CD4-positive, alpha-beta memory T cell (primary cell): Measurements from ENCODE around the gene LMTK2. TPM values are rescaled to one million over a fixed set of nuclear protein-coding genes. Genes with fewer than 3 reads are reported as not detected.

ENCODE experiments used
- CTCF ChIA-PET: fragments of 350-600 bp; sonication (Branson Sonifier 250); formaldehyde crosslinking; loops from one replicate; lab custom pipeline; 2021; ENCODE audit warnings: inconsistent platforms; ENCODE audit not compliant: partially characterized antibody; lab: Charles Lee
- POLR2A ChIA-PET: fragments of 350-600 bp; sonication (Branson Sonifier 250); formaldehyde crosslinking; loops from one replicate; lab custom pipeline; 2021; ENCODE audit not compliant: partially characterized antibody; lab: Charles Lee
- DNase-seq, 5 donors: peaks; one replicate each; pipeline versions ENCODE4 v3.0.0 to v3.0.0-alpha.2; 2020 to 2022; ENCODE audit warnings: mixed read lengths in 1 of 5
- H3K27ac ChIP-seq: one replicate; pipeline ENCODE4 v1.7.0; 2013; ENCODE audit warnings: low read depth, low read length
- H3K27me3 ChIP-seq: 2 replicates; pipeline ENCODE4 v1.7.0; 2013; ENCODE audit warnings: mild to moderate bottlenecking, low read length, moderate library complexity; ENCODE audit not compliant: insufficient read depth
- H3K36me3 ChIP-seq: 2 replicates; pipeline ENCODE4 v1.7.0; 2013; ENCODE audit warnings: mild to moderate bottlenecking, low read length, moderate library complexity; ENCODE audit not compliant: insufficient read depth
- H3K4me1 ChIP-seq: 2 replicates; pipeline ENCODE4 v1.7.0; 2013; ENCODE audit warnings: mild to moderate bottlenecking, low read length, moderate library complexity; ENCODE audit not compliant: insufficient read depth
- H3K4me3 ChIP-seq, 2 donors: one replicate each; pipeline ENCODE4 v1.7.0; 2013; ENCODE audit warnings: low read length in 2 of 2, mild to moderate bottlenecking in 1 of 2
- H3K9me3 ChIP-seq, 2 donors: one replicate each; pipeline ENCODE4 v1.7.0; 2013; ENCODE audit warnings: low read length in 2 of 2, control low read depth in 1 of 2; ENCODE audit not compliant: control insufficient read depth in 1 of 2
- H3K27ac Mint-ChIP-seq, 7 donors: one replicate each; pipeline ENCODE4 v1.8.0; 2020 to 2021; ENCODE audit warnings: mixed read lengths in 7 of 7, mild to moderate bottlenecking in 6 of 7, inconsistent platforms in 3 of 7, moderate library complexity in 3 of 7
- H3K27me3 Mint-ChIP-seq, 2 donors: one replicate each; pipeline ENCODE4 v1.8.0; 2020 to 2021; ENCODE audit warnings: mixed read lengths in 2 of 2
- H3K36me3 Mint-ChIP-seq, 2 donors: one replicate each; pipeline ENCODE4 v1.8.0; 2020 to 2021; ENCODE audit warnings: mixed read lengths in 2 of 2, inconsistent platforms in 1 of 2, mild to moderate bottlenecking in 1 of 2
- H3K4me1 Mint-ChIP-seq, 4 donors: one replicate each; pipeline ENCODE4 v1.8.0; 2020 to 2021; ENCODE audit warnings: mixed read lengths in 4 of 4, mild to moderate bottlenecking in 1 of 4
- H3K4me3 Mint-ChIP-seq, 8 donors: one replicate each; pipeline ENCODE4 v1.8.0; 2020 to 2021; ENCODE audit warnings: mixed read lengths in 8 of 8, mild to moderate bottlenecking in 7 of 8, moderate library complexity in 6 of 8, inconsistent platforms in 3 of 8
- H3K9me3 Mint-ChIP-seq, 8 donors: one replicate each; pipeline ENCODE4 v1.8.0; 2020 to 2021; ENCODE audit warnings: mixed read lengths in 8 of 8, mild to moderate bottlenecking in 5 of 8, inconsistent platforms in 3 of 8, moderate library complexity in 1 of 8
- intact Hi-C: fragments of 100-400 bp; cut with micrococcal nuclease; formaldehyde crosslinking; loops from one replicate; pipeline ENCODE4 v1.15.1; 2023
- polyA plus RNA-seq, 2 donors: library from polyadenylated mRNA; unstranded; fragments of 300-500 nt; fragmentation: Illumina TruSeq; gene quantifications; one replicate each; pipeline ENCODE4 v1.2.3, GENCODE V29; 2021
- total RNA-seq, 2 experiments: library from RNA; stranded (reverse); gene quantifications; one replicate each; pipeline ENCODE4 v1.2.3, GENCODE V29; 2021

LMTK2 gene
- 10 to 100 TPM; 23.1 to 26.6 TPM for total RNA-seq
- polyA plus RNA-seq, result 1 to 10 TPM in 1 of 2 donors, under 1 TPM in 1; 0.76 to 4.2 TPM

DNA sequence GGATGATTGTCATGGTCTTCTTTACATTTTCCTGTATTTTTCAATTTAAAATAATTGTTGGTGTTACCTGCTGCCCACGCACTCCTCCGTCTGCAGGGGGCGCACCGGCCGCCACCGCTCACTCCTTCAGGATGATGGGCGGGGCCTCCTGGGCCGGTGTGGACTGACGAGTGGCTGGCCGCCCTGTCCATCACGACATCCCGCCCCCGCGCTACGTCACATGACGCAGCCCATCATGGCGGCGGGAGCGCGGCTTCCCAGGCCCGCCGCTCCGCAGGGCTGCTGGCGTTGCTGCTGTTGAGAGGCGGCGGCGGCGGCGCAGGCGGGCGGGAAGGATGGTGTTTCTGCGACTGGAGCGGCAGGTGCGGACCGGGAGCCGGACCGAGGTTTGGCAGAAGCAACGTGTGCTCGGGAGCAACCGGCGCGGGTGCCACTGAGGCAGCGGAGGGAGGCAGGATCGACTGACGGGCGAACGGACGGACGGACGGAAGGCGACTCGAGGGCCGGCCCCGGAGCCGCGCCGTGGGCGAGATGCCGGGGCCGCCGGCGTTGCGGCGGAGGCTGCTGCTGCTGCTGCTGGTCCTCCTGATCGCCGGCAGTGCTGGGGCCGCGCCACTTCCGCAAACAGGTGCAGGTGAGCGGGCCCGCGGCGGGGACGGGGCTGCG is at the start of gene LMTK2:
Gene LMTK2 (plus strand): TSS at position 216 of the 666 bp plus-strand sequence. CDS start 316 bp downstream, at position 532.
- H3K4me1 Mint-ChIP-seq, result peaks cover 23 to 49% (median 40%) of the 10 kb centered on the region in 4 donors
- peaks cover 3 to 4% of the 10 kb centered on the region in 2 donors for H3K36me3 Mint-ChIP-seq
- peaks cover 1 to 9% of the 10 kb centered on the region in 2 donors for H3K27me3 Mint-ChIP-seq
- H3K27ac Mint-ChIP-seq, result peak within 1 kb of the TSS; percentile 89 to 95 (median 93)
- Histone ChIP-seq H3K27me3 (no peaks in the 10 kb centered on the region), H3K36me3 (no peaks in the 10 kb centered on the region), H3K9me3 (peaks cover 0 to 5% of the 10 kb centered on the region in 2 donors), H3K27ac (peak within 1 kb of the TSS; percentile 80), H3K4me3 (peak within 1 kb of the TSS; percentile 60 to 84), H3K4me1 (peaks cover 44% of the 10 kb centered on the region)
- peak within 1 kb of the TSS; percentile 86 to 99 (median 94) for H3K4me3 Mint-ChIP-seq
- DNase-seq, result peak; percentile 93 to 99 (median 96)
- H3K9me3 Mint-ChIP-seq, result peaks cover 0 to 7% (median 3%) of the 10 kb centered on the region in 8 donors
- ChIA-PET CTCF (interaction anchor here (0.7 to 3.9 kb wide), 20 partner anchors 10 to 136 kb away, joined by 3 to 102 read pairs (median 4); no protein-coding TSS in a partner anchor), POLR2A (no interaction called here)
- intact Hi-C loops, result loop anchor here (1.0 to 5.0 kb wide), 6 partner anchors 62 to 294 kb away; partner anchors contain the start of genes ASNS and BAIAP2L1

DNA sequence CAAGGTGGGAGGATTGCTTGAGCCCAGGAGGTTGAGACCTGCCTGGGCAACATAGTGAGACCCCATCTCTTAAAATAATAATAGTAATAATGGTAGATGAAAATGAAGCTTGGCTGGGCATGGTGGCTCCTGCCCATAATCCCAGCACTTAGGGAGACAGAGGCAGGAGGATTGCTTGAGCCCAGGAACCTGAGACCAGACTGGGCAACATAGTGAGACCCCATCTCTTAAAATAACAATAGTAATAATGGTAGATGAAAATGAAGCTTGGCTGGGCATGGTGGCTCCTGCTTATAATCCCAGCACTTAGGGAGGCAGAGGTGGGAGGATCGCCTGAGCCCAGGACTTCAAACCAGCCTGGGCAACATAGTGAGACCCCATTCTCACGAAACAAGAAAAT is 49.5 kb upstream of the LMTK2 start:
- intact Hi-C loops, result no loop called here
- ChIA-PET CTCF (interaction anchor here (1.8 kb wide), 1 partner anchor 112 kb away, joined by 4 read pairs; no protein-coding TSS in a partner anchor), POLR2A (no interaction called here)
- Mint-ChIP-seq H3K27me3 (peaks cover 9% of the 10 kb centered on the region in 2 donors), H3K4me1 (no peaks in the 10 kb centered on the region), H3K4me3 (no peak overlapping the region), H3K27ac (no peak overlapping the region), H3K9me3 (peaks cover 0 to 3% (median 0%) of the 10 kb centered on the region in 8 donors), H3K36me3 (no peaks in the 10 kb centered on the region)
- DNase-seq, result no peak
- no peak overlapping the region for H3K4me3 ChIP-seq
- no peaks in the 10 kb centered on the region for H3K36me3 ChIP-seq
- no peaks in the 10 kb centered on the region for H3K27me3 ChIP-seq
- no peaks in the 10 kb centered on the region for H3K9me3 ChIP-seq
- no peaks in the 10 kb centered on the region for H3K4me1 ChIP-seq
- no peak overlapping the region for H3K27ac ChIP-seq

DNA sequence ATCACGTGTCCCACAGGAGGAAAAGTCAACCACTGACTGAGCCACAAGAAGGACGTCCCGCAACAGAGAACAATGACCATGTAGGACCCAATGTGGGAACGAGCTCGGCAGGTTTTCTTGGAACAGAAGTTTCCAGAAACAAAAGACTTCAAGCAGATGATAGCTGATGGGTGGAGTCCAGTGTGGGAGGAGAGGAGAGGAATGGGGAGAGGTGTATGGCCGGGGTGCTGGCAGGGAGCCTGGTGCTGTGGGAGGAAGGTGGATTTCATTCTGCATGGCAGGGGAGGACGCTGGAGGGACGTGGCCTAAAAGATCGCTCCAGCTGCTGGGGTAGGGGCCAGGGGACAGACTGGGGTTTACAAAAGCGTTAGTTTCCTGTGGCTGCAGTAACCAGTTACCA is 48.5 kb upstream of the LMTK2 start:
- no peak overlapping the region for H3K4me3 ChIP-seq
- ChIA-PET CTCF (no interaction called here), POLR2A (no interaction called here)
- no peaks in the 10 kb centered on the region for H3K9me3 ChIP-seq
- no peak overlapping the region for H3K27ac ChIP-seq
- Mint-ChIP-seq H3K4me1 (no peaks in the 10 kb centered on the region), H3K27ac (no peak overlapping the region), H3K9me3 (peaks cover 0 to 7% (median under 1%) of the 10 kb centered on the region in 8 donors), H3K36me3 (no peaks in the 10 kb centered on the region), H3K4me3 (no peak overlapping the region), H3K27me3 (peaks cover 9% of the 10 kb centered on the region in 2 donors)
- no peaks in the 10 kb centered on the region for H3K36me3 ChIP-seq
- no peaks in the 10 kb centered on the region for H3K27me3 ChIP-seq
- no peaks in the 10 kb centered on the region for H3K4me1 ChIP-seq
- intact Hi-C loops, result no loop called here
- no peak for DNase-seq

DNA sequence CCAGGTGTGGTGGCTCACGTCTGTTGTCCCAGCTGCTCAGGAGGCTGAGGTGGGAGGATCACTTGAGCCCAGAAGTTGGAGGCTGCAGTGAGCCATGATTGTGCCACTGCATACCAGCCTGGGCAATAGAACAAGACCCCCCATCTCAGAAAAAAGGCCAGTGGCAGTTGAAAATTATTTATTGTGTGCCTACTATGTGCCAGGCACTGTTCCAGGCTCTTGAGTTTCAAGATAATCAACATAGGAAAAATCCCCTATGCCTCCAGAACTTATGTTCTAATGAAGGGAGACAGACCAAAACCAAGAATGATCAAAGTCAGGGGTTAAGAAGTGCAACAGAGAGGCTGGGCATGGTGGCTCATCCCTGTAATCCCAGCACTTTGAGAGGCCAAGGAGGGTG is 42.4 kb upstream of the LMTK2 start:
- CTCF ChIA-PET, result no interaction called here
- Mint-ChIP-seq H3K9me3 (peaks cover 0 to 8% (median 3%) of the 10 kb centered on the region in 8 donors), H3K27me3 (peaks cover 15 to 17% of the 10 kb centered on the region in 2 donors)

DNA sequence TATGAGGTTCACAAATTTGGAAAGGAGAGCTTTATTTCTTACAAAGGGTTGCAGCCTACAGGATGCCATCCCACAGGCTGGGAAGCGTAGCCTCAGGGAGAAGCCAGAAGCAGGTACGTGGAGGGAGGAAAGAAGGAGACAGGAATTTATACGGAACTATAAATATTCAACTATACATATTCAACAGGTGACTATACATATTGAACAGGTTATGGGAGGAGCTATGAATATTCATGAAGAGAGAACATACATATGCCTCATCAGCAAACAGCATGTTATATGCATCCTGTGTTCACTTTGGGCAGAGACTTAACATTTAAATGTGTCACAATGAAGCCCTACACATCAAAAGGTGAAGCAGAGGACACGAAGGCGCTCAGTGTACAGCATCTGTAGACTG is 40.5 kb upstream of the LMTK2 start:
- Histone ChIP-seq H3K27ac (no peak overlapping the region), H3K9me3 (no peaks in the 10 kb centered on the region), H3K27me3 (no peaks in the 10 kb centered on the region), H3K4me1 (no peaks in the 10 kb centered on the region), H3K4me3 (no peak overlapping the region), H3K36me3 (no peaks in the 10 kb centered on the region)
- intact Hi-C loops, result no loop called here
- DNase-seq, result no peak
- Mint-ChIP-seq H3K27ac (no peak overlapping the region), H3K4me1 (no peaks in the 10 kb centered on the region), H3K36me3 (no peaks in the 10 kb centered on the region), H3K4me3 (no peak overlapping the region), H3K27me3 (peaks cover 13% of the 10 kb centered on the region in 2 donors), H3K9me3 (peaks cover 0 to 6% (median 3%) of the 10 kb centered on the region in 8 donors)
- ChIA-PET POLR2A (no interaction called here), CTCF (no interaction called here)

More for the DNA sequence above, 42.4 kb upstream of the LMTK2 start:
- intact Hi-C loops, result no loop called here
- Mint-ChIP-seq H3K4me3 (no peak overlapping the region), H3K4me1 (no peaks in the 10 kb centered on the region), H3K27ac (no peak overlapping the region), H3K36me3 (no peaks in the 10 kb centered on the region)
- no peak for DNase-seq
- no peaks in the 10 kb centered on the region for H3K36me3 ChIP-seq
- no peak overlapping the region for H3K27ac ChIP-seq
- no peaks in the 10 kb centered on the region for H3K9me3 ChIP-seq
- H3K4me3 ChIP-seq, result no peak overlapping the region
- no peaks in the 10 kb centered on the region for H3K4me1 ChIP-seq
- POLR2A ChIA-PET, result no interaction called here
- no peaks in the 10 kb centered on the region for H3K27me3 ChIP-seq

DNA sequence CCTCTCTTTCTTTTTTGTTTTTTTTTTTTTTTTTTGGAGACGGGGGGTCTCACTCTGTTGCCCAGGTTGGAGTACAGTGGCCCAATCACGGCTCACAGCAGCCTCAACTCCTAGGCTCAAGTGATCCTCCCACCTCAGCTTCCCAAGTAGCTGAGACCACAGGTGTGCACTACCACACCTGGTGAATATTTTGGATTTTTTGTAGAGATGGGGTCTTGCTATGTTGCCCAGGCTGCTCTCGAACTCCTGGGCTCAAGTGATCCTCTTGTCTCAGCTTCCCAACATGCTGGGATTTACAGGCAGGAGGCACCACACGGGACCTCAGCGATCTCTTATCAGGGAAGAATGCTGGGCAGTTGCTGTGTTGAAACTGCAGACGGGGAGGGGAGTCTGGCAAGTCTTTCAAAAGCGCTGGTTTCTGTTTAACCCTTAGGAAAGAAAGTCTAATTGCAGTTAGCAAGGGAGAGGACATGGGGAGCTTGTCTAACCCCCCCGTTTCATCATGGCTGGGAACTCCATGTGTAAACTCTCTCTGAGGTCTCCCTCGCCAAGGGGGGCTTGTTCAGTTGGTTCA is 39.6 kb upstream of the LMTK2 start:
- Histone ChIP-seq H3K9me3 (no peaks in the 10 kb centered on the region), H3K27me3 (no peaks in the 10 kb centered on the region), H3K4me1 (no peaks in the 10 kb centered on the region), H3K4me3 (no peak overlapping the region), H3K36me3 (no peaks in the 10 kb centered on the region), H3K27ac (no peak overlapping the region)
- Mint-ChIP-seq H3K4me3 (no peak overlapping the region), H3K4me1 (no peaks in the 10 kb centered on the region), H3K36me3 (no peaks in the 10 kb centered on the region), H3K27ac (no peak overlapping the region), H3K9me3 (peaks cover 0 to 6% (median 3%) of the 10 kb centered on the region in 8 donors), H3K27me3 (peaks cover 13% of the 10 kb centered on the region in 2 donors)
- no peak for DNase-seq
- POLR2A ChIA-PET, result no interaction called here
- intact Hi-C loops, result no loop called here
- CTCF ChIA-PET, result no interaction called here

DNA sequence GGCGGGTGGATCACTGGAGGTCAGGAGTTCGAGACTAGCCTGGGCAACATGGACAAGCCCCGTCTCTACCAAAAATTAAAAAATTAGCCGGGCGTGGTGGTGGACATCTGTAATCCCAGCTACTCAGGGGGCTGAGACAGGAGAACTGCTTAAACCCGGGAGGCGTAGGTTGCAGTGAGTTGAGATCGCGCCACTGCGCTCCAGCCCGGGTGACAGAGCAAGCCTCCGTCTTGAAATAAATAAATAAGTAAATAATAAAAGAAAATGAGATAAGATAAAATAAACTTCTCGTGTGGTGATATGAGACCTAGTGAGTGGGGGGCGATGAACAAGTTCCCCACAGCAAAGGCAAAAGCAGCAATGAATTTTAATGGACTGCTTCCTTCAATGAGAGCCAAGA is 33.6 kb upstream of the LMTK2 start:
- Histone ChIP-seq H3K27me3 (no peaks in the 10 kb centered on the region), H3K4me1 (no peaks in the 10 kb centered on the region), H3K27ac (no peak overlapping the region), H3K4me3 (no peak overlapping the region), H3K36me3 (no peaks in the 10 kb centered on the region), H3K9me3 (no peaks in the 10 kb centered on the region)
- peaks cover 3 to 7% of the 10 kb centered on the region in 2 donors for H3K27me3 Mint-ChIP-seq
- H3K4me1 Mint-ChIP-seq, result no peaks in the 10 kb centered on the region
- H3K9me3 Mint-ChIP-seq, result peaks cover 0 to 15% (median 6%) of the 10 kb centered on the region in 8 donors
- CTCF ChIA-PET, result no interaction called here
- intact Hi-C loops, result no loop called here
- no peak overlapping the region for H3K27ac Mint-ChIP-seq
- no peaks in the 10 kb centered on the region for H3K36me3 Mint-ChIP-seq
- H3K4me3 Mint-ChIP-seq, result no peak overlapping the region
- POLR2A ChIA-PET, result no interaction called here
- DNase-seq, result no peak
